HG03378 (cell line): ENCODE data around the gene PC.
"Not testable (repeated sequence)": the region's sequence is repeated elsewhere in the genome, so short reads cannot be mapped to it uniquely, and the experiment has no call there.

Experiments
- ATAC-seq: cut with Tn5 transposase; IDR thresholded peaks from one replicate; pipeline ENCODE4 v1.9.1; 2021; ENCODE audit warnings: mild to moderate bottlenecking, moderate library complexity; ENCODE audit not compliant: unreplicated experiment

Gene PC

GRCh38 chr11:66981976-66982578, 23.9 kb upstream of the PC start:
- ATAC-seq: no peak

- ATAC-seq: no peak
Observed at GRCh38 chr11:66979336-66979980, 21.3 kb upstream of the PC start.

GRCh38 chr11:66978717-66979116, 20.5 kb upstream of the PC start:
- ATAC-seq: no peak

- no peak for ATAC-seq
Observed at GRCh38 chr11:66978229-66978628, 20.0 kb upstream of the PC start.

- ATAC-seq: no peak
Observed at GRCh38 chr11:66976925-66977324, 18.7 kb upstream of the PC start.

- no peak for ATAC-seq
Observed at GRCh38 chr11:66976028-66976467, 17.9 kb upstream of the PC start.

- no peak for ATAC-seq
Observed at GRCh38 chr11:66975405-66976027, 17.3 kb upstream of the PC start.

GRCh38 chr11:66974724-66975404, 16.7 kb upstream of the PC start, which contains the start of gene C11orf86:
C11orf86 (plus strand) TSS chr11:66975304; CDS start chr11:66975363, 59 bp downstream.
- ATAC-seq: no peak

- no peak for ATAC-seq
Observed at GRCh38 chr11:66973956-66974580, 15.9 kb upstream of the PC start.

- ATAC-seq: no peak
Observed at GRCh38 chr11:66971488-66971887, 13.3 kb upstream of the PC start.

- no peak for ATAC-seq
Observed at GRCh38 chr11:66970807-66971442, 12.7 kb upstream of the PC start.

- ATAC-seq: no peak
Observed at GRCh38 chr11:66970371-66970806, 12.2 kb upstream of the PC start.

- no peak for ATAC-seq
Observed at GRCh38 chr11:66969584-66970225, 11.5 kb upstream of the PC start.

GRCh38 chr11:66967670-66968425, 9.7 kb upstream of the PC start:
- no peak for ATAC-seq

- ATAC-seq: no peak
Observed at GRCh38 chr11:66966351-66966750, 8.2 kb upstream of the PC start.

GRCh38 chr11:66964495-66964894, 6.3 kb upstream of the PC start:
- ATAC-seq: no peak

GRCh38 chr11:66962801-66963200, 4.6 kb upstream of the PC start:
- ATAC-seq: no peak

GRCh38 chr11:66962247-66962646, 4.1 kb upstream of the PC start:
- no peak for ATAC-seq

GRCh38 chr11:66961691-66962213, 3.6 kb upstream of the PC start:
- not testable (repeated sequence) for ATAC-seq
